HepG2 (cell line): ENCODE measurements around the gene ALB. TPM values are rescaled to one million over a fixed set of nuclear protein-coding genes. Genes with fewer than 3 reads are reported as not detected.

Experiments used
- ATAC-seq: fragments of 200-7000 bp; cut with Tn5 transposase; 3 replicates; pipeline ENCODE4 v1.9.1; 2020; ENCODE audit warnings: mild to moderate bottlenecking, moderate library complexity
- BruUV-seq: library from RNA; stranded (reverse); fragments of 400-500 nt; replicated peaks from 2 replicates; lab custom pipeline; 2021; lab: Mats Ljungman, UMichigan
- CTCF ChIA-PET: fragments of 300-600 bp; formaldehyde crosslinking; extraction: SDS; loops from one replicate; lab custom pipeline; 2021; ENCODE audit warnings: low total read pairs, inconsistent platforms, low intra/inter-chr PET ratio; lab: Yijun Ruan, JAX
- POLR2A ChIA-PET: fragments of 350-600 bp; sonication (Branson Sonifier 250); formaldehyde crosslinking; loops from one replicate; lab custom pipeline; 2020; ENCODE audit warnings: antibody characterized with exemption, inconsistent platforms; lab: Yijun Ruan, JAX
- DNase-seq: peaks from one replicate; pipeline ENCODE4 v3.0.0-alpha.2; 2015; ENCODE audit warnings: low spot score
- FAIRE-seq: peaks from 3 replicates; lab custom pipeline; 2011; peaks lifted over from hg19 to GRCh38; lab: Jason Lieb, UNC
- H2AFZ ChIP-seq: one replicate; pipeline ENCODE4 v1.6.1; 2011; ENCODE audit warnings: low read length, inconsistent platforms
- H3K27ac ChIP-seq: fragments of 300-600 bp; 3 replicates; pipeline ENCODE4 v1.8.0; 2011; ENCODE audit warnings: mixed run types, mild to moderate bottlenecking, mixed read lengths, low read length, inconsistent platforms; ENCODE audit not compliant: insufficient read depth; ENCODE audit errors: extremely low read length
- H3K27me3 ChIP-seq, 2 experiments: fragments of 200-600 bp in 1 of 2; 2 replicates in 1 of 2; 3 replicates in 1 of 2; pipeline versions ENCODE4 v1.6.0 to v1.8.0; 2011; ENCODE audit warnings: low read length in 2 of 2, mild to moderate bottlenecking in 2 of 2, moderate library complexity in 2 of 2, inconsistent platforms in 1 of 2; ENCODE audit not compliant: insufficient read depth in 2 of 2, control insufficient read depth in 1 of 2
- H3K36me3 ChIP-seq, 2 experiments: fragments of 200-600 bp in 1 of 2; replicated peaks in 1 of 2; 2 replicates in 1 of 2; 3 replicates in 1 of 2; pipeline versions ENCODE4 v1.5.1 to v1.8.0; 2011; ENCODE audit warnings: low read length in 2 of 2, inconsistent platforms in 1 of 2; ENCODE audit not compliant: insufficient read depth in 2 of 2, control insufficient read depth in 1 of 2
- H3K4me1 ChIP-seq: 2 replicates; pipeline ENCODE4 v1.5.1; 2012; ENCODE audit warnings: low read length, inconsistent platforms; ENCODE audit not compliant: insufficient read depth
- H3K4me2 ChIP-seq: 2 replicates; pipeline ENCODE4 v1.6.0; 2011; ENCODE audit warnings: low read depth, low read length, inconsistent platforms
- H3K4me3 ChIP-seq, 3 experiments: fragments of 200-600 bp in 1 of 3; sonication (generic), shearing (Covaris generic) in 1 of 3; replicated peaks in 1 of 3; 2 replicates each; pipeline ENCODE4 v1.5.1; 2011 to 2016; ENCODE audit warnings: low read length in 3 of 3, inconsistent platforms in 2 of 3, low read depth in 2 of 3, mild to moderate bottlenecking in 2 of 3, control low read depth in 1 of 3, mixed read lengths in 1 of 3; ENCODE audit not compliant: insufficient read depth in 1 of 3
- H3K79me2 ChIP-seq: one replicate; pipeline ENCODE4 v1.6.1; 2011; ENCODE audit warnings: low read length, inconsistent platforms; ENCODE audit not compliant: insufficient read depth
- H3K9ac ChIP-seq: 2 replicates; pipeline ENCODE4 v1.6.0; 2011; ENCODE audit warnings: mild to moderate bottlenecking, low read depth, low read length, inconsistent platforms; ENCODE audit not compliant: insufficient read depth
- H3K9me3 ChIP-seq: 2 replicates; pipeline ENCODE4 v1.5.1; 2012; ENCODE audit warnings: mild to moderate bottlenecking, low read length
- H4K20me1 ChIP-seq: 2 replicates; pipeline ENCODE4 v1.6.0; 2011; ENCODE audit warnings: inconsistent platforms, mild to moderate bottlenecking, low read length, moderate library complexity; ENCODE audit not compliant: insufficient read depth
- EP300 ChIP-seq, 3 experiments: sonication (generic) in 1 of 3; formaldehyde crosslinking in 1 of 3; IDR thresholded peaks; 2 replicates each; pipeline versions ENCODE4 v1.5.1 to v1.6.1; 2011 to 2020; ENCODE audit warnings: low read depth in 2 of 3, low read length in 2 of 3, borderline replicate concordance in 1 of 3, improper control_type of control experiment in 1 of 3, mild to moderate bottlenecking in 1 of 3, missing genetic modification reagents in 1 of 3, moderate library complexity in 1 of 3
- GATAD2A ChIP-seq: IDR thresholded peaks from 2 replicates; pipeline ENCODE4 v1.6.1; 2016
- HDAC2 ChIP-seq: sonication (generic); formaldehyde crosslinking; IDR thresholded peaks from 2 replicates; pipeline ENCODE4 v1.4.0; 2020; ENCODE audit warnings: missing genetic modification reagents
- ISL2 ChIP-seq: sonication (generic); formaldehyde crosslinking; IDR thresholded peaks from 2 replicates; pipeline ENCODE4 v1.5.0; 2020; ENCODE audit warnings: missing genetic modification reagents
- MED1 ChIP-seq: sonication (generic); formaldehyde crosslinking; IDR thresholded peaks from 2 replicates; pipeline ENCODE4 v1.4.0; 2020; ENCODE audit warnings: missing genetic modification reagents
- MTA3 ChIP-seq: sonication (generic); formaldehyde crosslinking; IDR thresholded peaks from 2 replicates; pipeline ENCODE4 v1.4.0; 2020; ENCODE audit warnings: missing genetic modification reagents
- MTF2 ChIP-seq: sonication (generic); formaldehyde crosslinking; IDR thresholded peaks from 2 replicates; pipeline ENCODE4 v1.5.0; 2020; ENCODE audit warnings: missing genetic modification reagents, borderline replicate concordance
- NCOA2 ChIP-seq: sonication (generic); formaldehyde crosslinking; IDR thresholded peaks from 2 replicates; pipeline ENCODE4 v1.8.0; 2022; ENCODE audit warnings: inconsistent platforms
- NFIC ChIP-seq: IDR thresholded peaks from 2 replicates; pipeline ENCODE4 v1.6.1; 2012; ENCODE audit warnings: mild to moderate bottlenecking, low read length, inconsistent platforms
- PPARG ChIP-seq: conservative IDR thresholded peaks from 2 replicates; pipeline ENCODE4 v1.6.1; 2016; ENCODE audit warnings: missing biosample characterization, missing genetic modification reagents
- RARA ChIP-seq: IDR thresholded peaks from 2 replicates; pipeline ENCODE4 v1.6.1; 2016; ENCODE audit warnings: missing genetic modification reagents, missing compliant biosample characterization
- SOX5 ChIP-seq: IDR thresholded peaks from 2 replicates; pipeline ENCODE4 v1.6.1; 2016; ENCODE audit warnings: borderline replicate concordance
- STAT5B ChIP-seq: sonication (generic); formaldehyde crosslinking; IDR thresholded peaks from 2 replicates; pipeline ENCODE4 v1.4.0; 2020; ENCODE audit warnings: missing genetic modification reagents
- TCF7 ChIP-seq: sonication (generic); IDR thresholded peaks from 2 replicates; pipeline ENCODE4 v1.6.1; 2016; ENCODE audit warnings: antibody characterized with exemption, low read depth
- ZBTB7A ChIP-seq: sonication (generic); formaldehyde crosslinking; IDR thresholded peaks from 2 replicates; pipeline ENCODE4 v1.8.0; 2022; ENCODE audit warnings: mild to moderate bottlenecking, missing genetic modification reagents
- ZC3H13 ChIP-seq: sonication (generic); formaldehyde crosslinking; IDR thresholded peaks from 2 replicates; pipeline ENCODE4 v1.8.1; 2023; ENCODE audit warnings: mild to moderate bottlenecking, missing genetic modification reagents, moderate library complexity
- ZNF672 ChIP-seq: sonication (generic); formaldehyde crosslinking; IDR thresholded peaks from 2 replicates; pipeline ENCODE4 v1.8.1; 2022; ENCODE audit warnings: missing genetic modification reagents
- WGBS: methylation state at CpG from one replicate; pipeline ENCODE4 v1.1.6; 2017; ENCODE audit warnings: low lambda C conversion rate; 5-methylcytosine and 5-hydroxymethylcytosine counted together
- in situ Hi-C: cut with HindIII; loops from 2 replicates; pipeline ENCODE4 v1.10.0; 2017; ENCODE audit warnings: low pct_unique_long_range_greater_than_20kb; ENCODE audit not compliant: extremely low pct_ligation_motif_present
- intact Hi-C: fragments of 100-400 bp; cut with micrococcal nuclease; formaldehyde crosslinking; loops from one replicate; pipeline ENCODE4 v1.10.0; 2022; ENCODE audit not compliant: unreplicated experiment
- polyA plus RNA-seq, 8 experiments: library from polyadenylated mRNA; depleted of rRNA in 3 of 8; stranded (reverse) in 7 of 8; unstranded in 1 of 8; fragments of >200 nt; fragmentation: Illumina TruSeq in 4 of 8; extraction: Trizol in 4 of 8; gene quantifications; 2 replicates each; pipeline versions ENCODE4 v1.2.1 to v1.2.3, GENCODE V29; 2011 to 2016; ENCODE audit warnings: low read depth in 4 of 8, missing spikeins in 1 of 8, mixed read lengths in 1 of 8; ENCODE audit not compliant: insufficient read depth in 1 of 8
- total RNA-seq, 5 experiments: library from RNA; depleted of rRNA; stranded (reverse); fragments of >200 nt; fragmentation: Illumina TruSeq; extraction: Trizol; gene quantifications; 2 replicates each; pipeline ENCODE4 v1.2.3, GENCODE V29; 2016; ENCODE audit warnings: low read depth in 1 of 5
- TF ChIP-seq, protein P1 (sequence below): IDR thresholded peaks from 2 replicates; pipeline ENCODE4 v1.6.1; 2016; ENCODE audit warnings: low read depth, missing genetic modification reagents, missing compliant biosample characterization
- TF ChIP-seq, protein P2 (sequence below): sonication (generic); IDR thresholded peaks from 2 replicates; pipeline ENCODE4 v1.6.1; 2016; ENCODE audit warnings: low read depth, borderline replicate concordance

Gene ALB
- total and polyA plus RNA-seq, 2 of the 13 experiments (the other 11 are each of a cell fraction or from before 2014, with no cell fraction given), result 22,259 to 22,625 TPM

DNA sequence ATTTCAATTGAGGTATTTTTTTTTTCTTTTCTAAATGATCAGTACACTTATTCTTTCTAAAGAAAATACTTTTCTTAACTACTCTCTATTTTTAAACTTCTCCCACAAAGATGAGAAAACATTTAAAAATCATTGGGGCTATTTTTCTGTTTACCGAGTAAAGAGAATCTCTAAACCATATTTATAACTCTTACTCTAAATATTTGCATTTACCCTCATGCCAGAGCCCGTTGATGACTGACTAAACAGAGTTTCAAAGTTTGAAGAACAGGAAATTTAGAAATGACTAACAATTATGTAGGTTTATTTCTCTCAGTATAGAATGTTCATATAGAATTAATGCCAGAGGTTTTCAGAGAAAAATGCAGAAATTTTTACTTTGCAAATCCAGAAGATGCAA lies 2.7 kb upstream of the ALB start:
- ATAC-seq (no peak), FAIRE-seq (no peak), DNase-seq (no peak)
- Histone ChIP-seq H2AFZ (no peak overlapping the region), H3K79me2 (peaks cover 41% of the 10 kb centered on the region), H3K9me3 (no peaks in the 10 kb centered on the region), H3K4me2 (peak overlapping the region; percentile 48), H3K9ac (peak overlapping the region; percentile 41), H3K4me1 (peaks cover 74% of the 10 kb centered on the region), H3K4me3 (peak overlapping the region in 1 of 3 experiments; percentile 34; a peak in 2 of 6 replicates), H3K27me3 (no peaks in the 10 kb centered on the region), H3K36me3 (peaks cover 0 to 1% of the 10 kb centered on the region in 2 experiments; a peak in 1 of 5 replicates), H4K20me1 (no peaks in the 10 kb centered on the region; the same call in 1 of the 2 replicates), H3K27ac (peak overlapping the region; percentile 68)
- WGBS, result 3% methylated on average over 2 of the region's 2 CpGs
- intact Hi-C loops (loop anchor here (1.0 kb wide), 1 partner anchor 56 kb away; no protein-coding TSS in a partner anchor), in situ Hi-C loops (no loop called here)
- ChIA-PET CTCF (no interaction called here), POLR2A (no interaction called here)
- BruUV-seq, result no TSS peak
- TF ChIP-seq TCF7 (peak; percentile 21; the same call in 1 of the 2 replicates), ZC3H13 (no peak), SOX5 (CRISPR knock-in tag) (peak; percentile 59; the same call in 1 of the 2 replicates), EP300 (IDR thresholded peaks at IDR 0.05; ENCODE audit: low read depth in 2 of 2, low read length in 2 of 2) (peak in 1 of 2 experiments; percentile 86; a peak in 2 of 4 replicates), EP300 (CRISPR knock-in tag; IDR thresholded peaks at IDR 0.05; ENCODE audit: borderline replicate concordance) (no peak), GATAD2A (CRISPR knock-in tag) (peak; percentile 63; the same call in 1 of the 2 replicates), STAT5B (CRISPR knock-in tag) (no peak), PPARG (peak; percentile 49; the same call in 1 of the 2 replicates), MTA3 (CRISPR knock-in tag) (no peak), RARA (peak; percentile 28; the same call in 1 of the 2 replicates), NCOA2 (CRISPR knock-in tag) (peak; percentile 70), MTF2 (CRISPR knock-in tag) (no peak), ISL2 (peak; percentile 43; the same call in 1 of the 2 replicates), HDAC2 (CRISPR knock-in tag) (peak; percentile 28; the same call in 1 of the 2 replicates), NFIC (peak; percentile 75; the same call in 1 of the 2 replicates), MED1 (CRISPR knock-in tag) (peak; percentile 79), ZBTB7A (CRISPR knock-in tag) (no peak), ZNF672 (CRISPR knock-in tag) (no peak)
- TF ChIP-seq, protein P1, sequence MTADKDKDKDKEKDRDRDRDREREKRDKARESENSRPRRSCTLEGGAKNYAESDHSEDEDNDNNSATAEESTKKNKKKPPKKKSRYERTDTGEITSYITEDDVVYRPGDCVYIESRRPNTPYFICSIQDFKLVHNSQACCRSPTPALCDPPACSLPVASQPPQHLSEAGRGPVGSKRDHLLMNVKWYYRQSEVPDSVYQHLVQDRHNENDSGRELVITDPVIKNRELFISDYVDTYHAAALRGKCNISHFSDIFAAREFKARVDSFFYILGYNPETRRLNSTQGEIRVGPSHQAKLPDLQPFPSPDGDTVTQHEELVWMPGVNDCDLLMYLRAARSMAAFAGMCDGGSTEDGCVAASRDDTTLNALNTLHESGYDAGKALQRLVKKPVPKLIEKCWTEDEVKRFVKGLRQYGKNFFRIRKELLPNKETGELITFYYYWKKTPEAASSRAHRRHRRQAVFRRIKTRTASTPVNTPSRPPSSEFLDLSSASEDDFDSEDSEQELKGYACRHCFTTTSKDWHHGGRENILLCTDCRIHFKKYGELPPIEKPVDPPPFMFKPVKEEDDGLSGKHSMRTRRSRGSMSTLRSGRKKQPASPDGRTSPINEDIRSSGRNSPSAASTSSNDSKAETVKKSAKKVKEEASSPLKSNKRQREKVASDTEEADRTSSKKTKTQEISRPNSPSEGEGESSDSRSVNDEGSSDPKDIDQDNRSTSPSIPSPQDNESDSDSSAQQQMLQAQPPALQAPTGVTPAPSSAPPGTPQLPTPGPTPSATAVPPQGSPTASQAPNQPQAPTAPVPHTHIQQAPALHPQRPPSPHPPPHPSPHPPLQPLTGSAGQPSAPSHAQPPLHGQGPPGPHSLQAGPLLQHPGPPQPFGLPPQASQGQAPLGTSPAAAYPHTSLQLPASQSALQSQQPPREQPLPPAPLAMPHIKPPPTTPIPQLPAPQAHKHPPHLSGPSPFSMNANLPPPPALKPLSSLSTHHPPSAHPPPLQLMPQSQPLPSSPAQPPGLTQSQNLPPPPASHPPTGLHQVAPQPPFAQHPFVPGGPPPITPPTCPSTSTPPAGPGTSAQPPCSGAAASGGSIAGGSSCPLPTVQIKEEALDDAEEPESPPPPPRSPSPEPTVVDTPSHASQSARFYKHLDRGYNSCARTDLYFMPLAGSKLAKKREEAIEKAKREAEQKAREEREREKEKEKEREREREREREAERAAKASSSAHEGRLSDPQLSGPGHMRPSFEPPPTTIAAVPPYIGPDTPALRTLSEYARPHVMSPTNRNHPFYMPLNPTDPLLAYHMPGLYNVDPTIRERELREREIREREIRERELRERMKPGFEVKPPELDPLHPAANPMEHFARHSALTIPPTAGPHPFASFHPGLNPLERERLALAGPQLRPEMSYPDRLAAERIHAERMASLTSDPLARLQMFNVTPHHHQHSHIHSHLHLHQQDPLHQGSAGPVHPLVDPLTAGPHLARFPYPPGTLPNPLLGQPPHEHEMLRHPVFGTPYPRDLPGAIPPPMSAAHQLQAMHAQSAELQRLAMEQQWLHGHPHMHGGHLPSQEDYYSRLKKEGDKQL (CRISPR knock-in tag), result peak; percentile 26; the same call in 1 of the 2 replicates
- TF ChIP-seq, protein P2, sequence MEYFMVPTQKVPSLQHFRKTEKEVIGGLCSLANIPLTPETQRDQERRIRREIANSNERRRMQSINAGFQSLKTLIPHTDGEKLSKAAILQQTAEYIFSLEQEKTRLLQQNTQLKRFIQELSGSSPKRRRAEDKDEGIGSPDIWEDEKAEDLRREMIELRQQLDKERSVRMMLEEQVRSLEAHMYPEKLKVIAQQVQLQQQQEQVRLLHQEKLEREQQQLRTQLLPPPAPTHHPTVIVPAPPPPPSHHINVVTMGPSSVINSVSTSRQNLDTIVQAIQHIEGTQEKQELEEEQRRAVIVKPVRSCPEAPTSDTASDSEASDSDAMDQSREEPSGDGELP, result no peak
